NOMO-1 (cell line): ENCODE results near the gene ACTL7B.
"Not testable (repeated sequence)": the region's sequence is repeated elsewhere in the genome, so short reads cannot be mapped to it uniquely, and the experiment has no call there.

Experiments
- DNase-seq, 2 experiments: peaks; one replicate each; lab custom pipeline; 2025; ENCODE audit not compliant: unreplicated experiment in 2 of 2; lab: John Stamatoyannopoulos, UW

Gene ACTL7B

GRCh38 chr9:108845507-108845906 is 10.3 kb downstream of the ACTL7B start:
- no peak for DNase-seq

- no peak for DNase-seq
These were observed 10.9 kb downstream of the ACTL7B start for GRCh38 chr9:108844856-108845255.

- no peak for DNase-seq
These were observed 11.4 kb downstream of the ACTL7B start for GRCh38 chr9:108844391-108844790.

- peak in 1 of 2 experiments; percentile 32 for DNase-seq
These were observed 13.0 kb downstream of the ACTL7B start for GRCh38 chr9:108842610-108843295.

- DNase-seq: not testable (repeated sequence)
These were observed 16.2 kb downstream of the ACTL7B start for GRCh38 chr9:108839561-108839960.

GRCh38 chr9:108838017-108838416 is 17.8 kb downstream of the ACTL7B start:
- DNase-seq: no peak

GRCh38 chr9:108837530-108837929 is 18.3 kb downstream of the ACTL7B start:
- no peak for DNase-seq

- DNase-seq: no peak
These were observed 19.0 kb downstream of the ACTL7B start for GRCh38 chr9:108836781-108837180.

GRCh38 chr9:108836319-108836718 is 19.5 kb downstream of the ACTL7B start:
- DNase-seq: no peak

- no peak for DNase-seq
These were observed 20.0 kb downstream of the ACTL7B start for GRCh38 chr9:108835831-108836230.

- peak; percentile 28 to 85 for DNase-seq
These were observed 20.7 kb downstream of the ACTL7B start for GRCh38 chr9:108834959-108835665.

GRCh38 chr9:108832179-108832500 is 23.6 kb downstream of the ACTL7B start:
- DNase-seq: no peak

- DNase-seq: no peak
These were observed 24.1 kb downstream of the ACTL7B start for GRCh38 chr9:108831496-108832178.

GRCh38 chr9:108830272-108830671 is 25.5 kb downstream of the ACTL7B start:
- no peak for DNase-seq

GRCh38 chr9:108823829-108824228 is 32.0 kb downstream of the ACTL7B start:
- no peak for DNase-seq

- peak; percentile 53 to 63 for DNase-seq
These were observed 39.7 kb downstream of the ACTL7B start for GRCh38 chr9:108816037-108816436.

- DNase-seq: no peak
These were observed 40.6 kb downstream of the ACTL7B start for GRCh38 chr9:108815156-108815555.

GRCh38 chr9:108813951-108814601 is 41.7 kb downstream of the ACTL7B start:
- DNase-seq: peak; percentile 37 to 56

- no peak for DNase-seq
These were observed 43.3 kb downstream of the ACTL7B start for GRCh38 chr9:108812396-108813025.

- no peak for DNase-seq
These were observed 43.8 kb downstream of the ACTL7B start for GRCh38 chr9:108811944-108812343.

GRCh38 chr9:108809269-108809668 is 46.5 kb downstream of the ACTL7B start:
- DNase-seq: no peak
